Measurements from ENCODE around the gene DIAPH1.

Gene DIAPH1

GRCh38 chr5:141496038-141496437, 122.8 kb downstream of the DIAPH1 start:
- no peak for DNase-seq

- DNase-seq: no peak
Observed at GRCh38 chr5:141495453-141495811, 123.4 kb downstream of the DIAPH1 start.

- DNase-seq: no peak
Observed at GRCh38 chr5:141494761-141495452, 123.9 kb downstream of the DIAPH1 start.

- no peak for DNase-seq
Observed at GRCh38 chr5:141493500-141494422, 125.0 kb downstream of the DIAPH1 start.

- no peak for DNase-seq
Observed at GRCh38 chr5:141492168-141492885, 126.5 kb downstream of the DIAPH1 start.

- DNase-seq: no peak
Observed at GRCh38 chr5:141491323-141492167, 127.3 kb downstream of the DIAPH1 start.

GRCh38 chr5:141490771-141491170, 128.0 kb downstream of the DIAPH1 start:
- DNase-seq: no peak

- DNase-seq: no peak
Observed at GRCh38 chr5:141490271-141490670, 128.5 kb downstream of the DIAPH1 start.

- no peak for DNase-seq
Observed at GRCh38 chr5:141489841-141490240, 129.0 kb downstream of the DIAPH1 start.

- DNase-seq: no peak
Observed at GRCh38 chr5:141488591-141489561, 129.9 kb downstream of the DIAPH1 start, which contains the start of gene PCDHGC5. Gene PCDHGC5, plus strand, starts transcription at chr5:141489081. Its CDS starts 160 bp downstream, at chr5:141489241.

- DNase-seq: no peak
Observed at GRCh38 chr5:141487131-141487530, 131.7 kb downstream of the DIAPH1 start.

GRCh38 chr5:141486091-141486490, 132.7 kb downstream of the DIAPH1 start:
- no peak for DNase-seq

- no peak for DNase-seq
Observed at GRCh38 chr5:141485321-141486055, 133.3 kb downstream of the DIAPH1 start.

- DNase-seq: peak; percentile 54 to 86
Observed at GRCh38 chr5:141484641-141485311, 134.0 kb downstream of the DIAPH1 start, which contains the start of gene PCDHGC4. Gene PCDHGC4, plus strand, starts transcription at chr5:141485030. Its CDS starts 144 bp downstream, at chr5:141485174.

GRCh38 chr5:141484310-141484640, 134.5 kb downstream of the DIAPH1 start:
- DNase-seq: no peak

GRCh38 chr5:141483902-141484301, 134.9 kb downstream of the DIAPH1 start:
- DNase-seq: peak in 1 of 2 experiments; percentile 31

- peak; percentile 33 to 34 for DNase-seq
Observed at GRCh38 chr5:141479776-141480175, 139.0 kb downstream of the DIAPH1 start.

- DNase-seq: peak; percentile 87 to 92
Observed at GRCh38 chr5:141478321-141478945, 140.4 kb downstream of the DIAPH1 start.

GRCh38 chr5:141477815-141478214, 141.0 kb downstream of the DIAPH1 start:
- peak; percentile 20 to 39 for DNase-seq
